WERI-Rb-1 (cell line): Measurements from ENCODE around the gene PRUNE2.

ENCODE experiments used
- DNase-seq: peaks from one replicate; pipeline ENCODE4 v3.0.0-alpha.2; 2020
- H3K27ac ChIP-seq: fragments of 250-450 bp; sonication (Bioruptor Pico); 2 replicates; pipeline ENCODE4 v1.5.1; 2020; ENCODE audit warnings: mild to moderate bottlenecking, moderate library complexity
- H3K27me3 ChIP-seq: fragments of 250-450 bp; sonication (Bioruptor Pico); 2 replicates; pipeline ENCODE4 v1.5.1; 2021; ENCODE audit warnings: mild to moderate bottlenecking, low read depth, moderate library complexity; ENCODE audit not compliant: insufficient read depth, severe bottlenecking
- H3K36me3 ChIP-seq: fragments of 250-450 bp; sonication (Bioruptor Pico); 2 replicates; pipeline ENCODE4 v1.5.1; 2020; ENCODE audit warnings: mild to moderate bottlenecking, moderate library complexity
- H3K4me3 ChIP-seq: 2 replicates; pipeline ENCODE4 v1.5.1; 2011; ENCODE audit warnings: low read depth, mild to moderate bottlenecking, control low read depth, low read length
- H3K9me3 ChIP-seq: fragments of 250-450 bp; sonication (Bioruptor Pico); 2 replicates; pipeline ENCODE4 v1.5.1; 2021; ENCODE audit warnings: mild to moderate bottlenecking, moderate library complexity; ENCODE audit not compliant: severe bottlenecking
- TF ChIP-seq, protein P1 (sequence below): IDR thresholded peaks from 2 replicates; pipeline ENCODE4 v1.5.1; 2011; ENCODE audit warnings: low read depth, mild to moderate bottlenecking, control low read depth, inconsistent platforms, low read length

The PRUNE2 gene

DNA sequence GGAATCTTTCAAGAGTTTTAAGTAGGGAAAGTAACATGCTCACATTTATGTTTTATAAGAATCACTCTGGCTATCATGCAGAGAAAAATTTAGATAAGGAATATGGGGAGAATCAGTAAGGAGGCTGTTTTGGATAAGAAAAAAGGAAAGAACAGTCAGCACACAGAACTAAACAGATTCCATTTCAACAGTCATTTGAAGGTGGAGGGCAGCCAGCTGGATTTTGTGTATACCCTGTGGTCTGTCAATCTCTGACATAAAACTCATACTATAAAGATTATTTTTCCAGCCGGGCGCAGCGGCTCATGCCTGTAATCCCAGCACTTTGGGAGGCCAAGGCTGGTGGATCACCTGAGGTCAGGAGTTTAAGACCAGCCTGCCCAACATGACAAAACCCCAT is 77.5 kb downstream of the PRUNE2 start:
- H3K27ac ChIP-seq: no peak overlapping the region
- TF ChIP-seq, protein P1, sequence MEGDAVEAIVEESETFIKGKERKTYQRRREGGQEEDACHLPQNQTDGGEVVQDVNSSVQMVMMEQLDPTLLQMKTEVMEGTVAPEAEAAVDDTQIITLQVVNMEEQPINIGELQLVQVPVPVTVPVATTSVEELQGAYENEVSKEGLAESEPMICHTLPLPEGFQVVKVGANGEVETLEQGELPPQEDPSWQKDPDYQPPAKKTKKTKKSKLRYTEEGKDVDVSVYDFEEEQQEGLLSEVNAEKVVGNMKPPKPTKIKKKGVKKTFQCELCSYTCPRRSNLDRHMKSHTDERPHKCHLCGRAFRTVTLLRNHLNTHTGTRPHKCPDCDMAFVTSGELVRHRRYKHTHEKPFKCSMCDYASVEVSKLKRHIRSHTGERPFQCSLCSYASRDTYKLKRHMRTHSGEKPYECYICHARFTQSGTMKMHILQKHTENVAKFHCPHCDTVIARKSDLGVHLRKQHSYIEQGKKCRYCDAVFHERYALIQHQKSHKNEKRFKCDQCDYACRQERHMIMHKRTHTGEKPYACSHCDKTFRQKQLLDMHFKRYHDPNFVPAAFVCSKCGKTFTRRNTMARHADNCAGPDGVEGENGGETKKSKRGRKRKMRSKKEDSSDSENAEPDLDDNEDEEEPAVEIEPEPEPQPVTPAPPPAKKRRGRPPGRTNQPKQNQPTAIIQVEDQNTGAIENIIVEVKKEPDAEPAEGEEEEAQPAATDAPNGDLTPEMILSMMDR: no peak
- no peak for DNase-seq
- H3K9me3 ChIP-seq: no peaks in the 10 kb centered on the region
- no peak overlapping the region for H3K4me3 ChIP-seq
- H3K36me3 ChIP-seq: no peaks in the 10 kb centered on the region
- no peaks in the 10 kb centered on the region for H3K27me3 ChIP-seq

DNA sequence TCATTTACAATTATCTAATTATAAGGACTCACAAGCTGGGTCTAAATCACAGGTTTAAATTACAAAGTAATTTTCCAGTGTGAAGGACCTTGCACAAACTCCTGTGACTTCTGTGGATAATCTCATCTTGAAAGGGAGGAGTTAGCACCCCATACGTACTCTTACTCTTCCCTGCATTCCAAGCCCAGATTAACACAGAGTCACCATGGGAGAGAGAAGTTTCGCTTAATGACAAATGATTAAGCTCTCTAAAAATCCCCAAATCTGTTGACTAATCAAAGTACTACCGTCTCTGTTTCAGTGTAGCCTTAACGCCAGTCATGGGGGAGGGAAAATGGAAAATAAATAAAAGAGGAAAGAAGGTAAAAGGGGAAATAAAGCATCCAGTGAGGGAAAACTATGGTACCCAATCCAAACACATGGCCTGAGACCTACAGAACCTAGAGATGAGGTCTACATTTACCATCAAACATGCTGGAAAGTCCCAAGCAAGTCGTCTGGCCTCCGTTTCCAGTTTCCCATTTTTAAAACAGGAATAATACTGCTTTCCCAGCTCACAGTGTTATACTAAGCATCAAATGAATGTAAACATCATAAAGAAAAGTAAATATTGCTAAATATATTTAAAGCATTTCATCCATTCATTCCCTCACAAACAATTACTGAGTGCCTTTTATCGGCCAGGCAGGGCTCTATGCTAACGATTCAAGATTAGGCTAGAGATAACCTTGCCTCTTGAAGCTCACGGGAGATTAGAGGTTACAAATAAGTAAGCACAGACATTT is 78.4 kb downstream of the PRUNE2 start:
- no peaks in the 10 kb centered on the region for H3K36me3 ChIP-seq
- no peaks in the 10 kb centered on the region for H3K27me3 ChIP-seq
- no peak for DNase-seq
- TF ChIP-seq, protein P1: no peak
- H3K4me3 ChIP-seq: no peak overlapping the region
- H3K27ac ChIP-seq: no peak overlapping the region
- H3K9me3 ChIP-seq: no peaks in the 10 kb centered on the region

DNA sequence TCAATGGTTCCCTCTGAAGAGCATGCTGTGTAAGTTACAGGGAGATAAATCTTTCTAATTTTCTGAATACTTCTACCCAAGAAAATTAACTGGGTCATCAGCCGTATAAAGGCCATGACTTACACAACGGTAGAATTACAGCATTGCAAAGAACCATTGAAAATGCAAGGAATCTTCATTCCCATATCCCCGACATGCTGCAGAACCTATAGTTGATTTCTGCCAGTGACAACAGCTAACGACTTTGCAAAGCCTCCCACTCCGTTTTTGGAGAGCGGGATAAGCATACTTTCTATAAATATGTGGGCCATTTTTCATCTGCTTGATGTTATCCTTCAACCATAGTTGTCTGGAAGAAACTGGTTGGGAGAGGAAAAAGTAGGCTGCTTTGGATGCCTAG is 85.5 kb downstream of the PRUNE2 start:
- no peaks in the 10 kb centered on the region for H3K9me3 ChIP-seq
- no peaks in the 10 kb centered on the region for H3K27me3 ChIP-seq
- no peak for DNase-seq
- TF ChIP-seq, protein P1: no peak
- H3K27ac ChIP-seq: no peak overlapping the region
- no peaks in the 10 kb centered on the region for H3K36me3 ChIP-seq
- H3K4me3 ChIP-seq: no peak overlapping the region

DNA sequence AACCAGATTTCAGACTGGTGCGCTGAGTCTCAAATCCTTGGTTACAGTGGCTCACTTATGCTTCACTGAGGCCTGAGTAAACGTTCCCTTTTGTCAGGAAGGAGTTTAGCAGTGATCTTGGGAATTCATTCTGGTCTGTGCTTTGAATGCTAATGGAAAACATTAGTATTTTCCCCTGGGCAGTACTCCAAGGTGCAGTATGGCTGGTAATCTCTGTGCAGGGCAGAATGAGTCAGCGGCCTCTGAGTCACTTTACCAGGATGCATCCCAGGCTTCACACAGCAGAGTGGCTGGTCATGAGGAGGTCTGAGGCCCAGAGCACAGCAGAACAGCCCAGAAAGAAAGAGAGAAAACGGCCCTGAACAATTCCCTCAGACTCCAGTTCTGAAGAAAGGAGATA is 87.6 kb downstream of the PRUNE2 start:
- TF ChIP-seq, protein P1: no peak
- H3K27me3 ChIP-seq: no peaks in the 10 kb centered on the region
- H3K4me3 ChIP-seq: no peak overlapping the region
- no peaks in the 10 kb centered on the region for H3K9me3 ChIP-seq
- H3K27ac ChIP-seq: no peak overlapping the region
- H3K36me3 ChIP-seq: no peaks in the 10 kb centered on the region
- DNase-seq: no peak

DNA sequence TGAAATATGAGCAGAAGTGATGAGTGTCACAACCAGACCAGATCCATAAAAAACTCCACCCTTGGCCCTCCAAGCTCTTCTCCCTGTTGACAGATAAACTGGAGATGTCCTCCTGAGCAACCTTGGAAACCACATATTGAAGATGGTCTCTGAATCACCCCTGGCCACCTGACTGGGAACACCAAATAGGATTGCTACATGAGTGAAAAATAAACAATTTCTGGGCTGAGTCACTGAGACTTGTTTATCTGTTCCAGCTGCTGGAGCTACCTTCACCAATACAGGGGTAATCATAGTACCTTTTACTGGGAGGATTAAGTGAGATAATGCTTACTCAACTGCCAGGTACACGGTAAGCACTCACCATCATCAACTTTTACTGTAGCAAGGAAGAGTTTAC is 88.4 kb downstream of the PRUNE2 start:
- no peak for DNase-seq
- TF ChIP-seq, protein P1: no peak
- Histone ChIP-seq H3K9me3 (no peaks in the 10 kb centered on the region), H3K4me3 (no peak overlapping the region), H3K27me3 (no peaks in the 10 kb centered on the region), H3K36me3 (no peaks in the 10 kb centered on the region), H3K27ac (no peak overlapping the region)

DNA sequence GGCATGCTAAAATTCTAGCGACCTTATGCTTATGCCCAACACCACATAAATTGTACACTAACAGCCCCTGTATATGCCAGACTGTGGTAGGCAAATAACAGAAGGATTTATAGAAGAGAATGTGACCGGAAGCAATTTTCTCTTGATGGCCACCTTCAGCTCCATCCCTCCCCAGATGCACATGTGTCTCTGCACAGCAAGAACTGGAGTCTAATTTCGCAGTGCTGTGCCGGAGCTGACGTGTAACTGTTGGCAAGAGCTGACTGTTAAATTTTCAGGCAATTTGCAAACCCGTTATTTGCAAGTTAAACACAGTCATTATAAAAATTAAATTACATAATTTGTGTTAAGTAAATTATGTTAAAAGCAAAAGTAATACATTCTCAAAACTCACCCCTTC is 93.3 kb downstream of the PRUNE2 start:
- TF ChIP-seq, protein P1: no peak
- no peak overlapping the region for H3K27ac ChIP-seq
- DNase-seq: no peak
- no peaks in the 10 kb centered on the region for H3K36me3 ChIP-seq
- H3K4me3 ChIP-seq: no peak overlapping the region
- no peaks in the 10 kb centered on the region for H3K27me3 ChIP-seq
- no peaks in the 10 kb centered on the region for H3K9me3 ChIP-seq
